PC-3 (cell line): ENCODE data around the gene NTRK2. TPM values are rescaled to one million over a fixed set of nuclear protein-coding genes. Genes with fewer than 3 reads are reported as not detected.

ENCODE experiments used
- ATAC-seq: fragments of 200-7000 bp; cut with Tn5 transposase; 2 replicates; pipeline ENCODE4 v1.9.1; 2020; ENCODE audit warnings: mild to moderate bottlenecking, moderate library complexity
- BruUV-seq: library from RNA; stranded (reverse); fragments of 400-500 nt; replicated peaks from 2 replicates; lab custom pipeline; 2021; lab: Mats Ljungman, UMichigan
- CTCF ChIA-PET: fragments of 300-600 bp; sonication (Branson Sonifier 250); formaldehyde crosslinking; loops from one replicate; lab custom pipeline; 2022; ENCODE audit warnings: antibody characterized with exemption; lab: Charles Lee
- POLR2A ChIA-PET: fragments of 300-600 bp; sonication (Branson Sonifier 250); formaldehyde crosslinking; loops from one replicate; lab custom pipeline; 2022; ENCODE audit warnings: antibody characterized with exemption; ENCODE audit not compliant: unreplicated experiment; lab: Charles Lee
- DNase-seq: peaks from one replicate; pipeline ENCODE4 v3.0.0-alpha.2; 2015
- H2AFZ ChIP-seq: fragments of 300-600 bp; sonication (generic); 2 replicates; pipeline ENCODE4 v1.6.0; 2016; ENCODE audit warnings: antibody characterized with exemption, low read length
- H3F3A ChIP-seq: fragments of 300-600 bp; sonication (generic); one replicate; pipeline ENCODE4 v1.6.0; 2017; ENCODE audit warnings: antibody characterized with exemption, low read length, control low read depth, mild to moderate bottlenecking; ENCODE audit not compliant: unreplicated experiment
- H3K27ac ChIP-seq: fragments of 300-600 bp; sonication (generic); 2 replicates; pipeline ENCODE4 v1.5.1; 2016; ENCODE audit warnings: mild to moderate bottlenecking, low read length
- H3K27me3 ChIP-seq: fragments of 300-600 bp; sonication (generic); 2 replicates; pipeline ENCODE4 v1.6.1; 2016; ENCODE audit warnings: low read length, mixed read lengths
- H3K36me3 ChIP-seq: fragments of 300-600 bp; sonication (generic); 2 replicates; pipeline ENCODE4 v1.6.1; 2016; ENCODE audit warnings: low read depth, mixed run types, low read length, mixed read lengths
- H3K4me1 ChIP-seq: fragments of 300-600 bp; sonication (generic); 2 replicates; pipeline ENCODE4 v1.5.1; 2016; ENCODE audit warnings: low read length; ENCODE audit not compliant: insufficient read depth
- H3K4me2 ChIP-seq: fragments of 300-600 bp; sonication (generic); 2 replicates; pipeline ENCODE4 v1.6.0; 2016; ENCODE audit warnings: low read length
- H3K4me3 ChIP-seq: fragments of 300-600 bp; sonication (generic); 2 replicates; pipeline ENCODE4 v1.5.1; 2016; ENCODE audit warnings: mild to moderate bottlenecking, low read length, mixed read lengths
- H3K79me2 ChIP-seq: fragments of 300-600 bp; sonication (generic); 2 replicates; pipeline ENCODE4 v1.6.1; 2017; ENCODE audit warnings: low read length, mixed read lengths
- H3K9ac ChIP-seq: fragments of 300-600 bp; sonication (generic); 2 replicates; pipeline ENCODE4 v1.6.0; 2016; ENCODE audit warnings: mild to moderate bottlenecking, low read length
- H3K9me2 ChIP-seq: fragments of 300-600 bp; sonication (generic); replicated peaks from 2 replicates; pipeline ENCODE4 v1.6.1; 2016; ENCODE audit warnings: mixed run types, low read length, mixed read lengths
- H3K9me3 ChIP-seq: fragments of 300-600 bp; sonication (generic); 2 replicates; pipeline ENCODE4 v1.6.1; 2016; ENCODE audit warnings: low read length, mixed read lengths
- H4K20me1 ChIP-seq: fragments of 300-600 bp; sonication (generic); 2 replicates; pipeline ENCODE4 v1.6.1; 2016; ENCODE audit warnings: low read length, mixed read lengths
- CTCF ChIP-seq: fragments of 300-600 bp; sonication (generic); conservative IDR thresholded peaks from 2 replicates; pipeline ENCODE4 v1.5.1; 2017; ENCODE audit warnings: antibody characterized with exemption, low read depth, mild to moderate bottlenecking, low read length
- EZH2 ChIP-seq: fragments of 300-600 bp; sonication (generic); IDR thresholded peaks from one replicate; pipeline ENCODE4 v1.6.1; 2017; ENCODE audit warnings: antibody characterized with exemption, mild to moderate bottlenecking, low read length; ENCODE audit not compliant: unreplicated experiment
- EZH2phosphoT487 ChIP-seq: fragments of 300-600 bp; sonication (generic); IDR thresholded peaks from 2 replicates; pipeline ENCODE4 v1.6.1; 2018; ENCODE audit warnings: mild to moderate bottlenecking, antibody characterized with exemption, low read length, borderline replicate concordance
- intact Hi-C: fragments of 100-400 bp; cut with micrococcal nuclease; formaldehyde crosslinking; loops from 2 replicates; pipeline ENCODE4 v1.9.0; 2023
- total RNA-seq: library from RNA; depleted of rRNA; stranded (reverse); fragments of >200 nt; gene quantifications from 2 replicates; pipeline ENCODE4 v1.2.3, GENCODE V29; 2014

The NTRK2 gene
- total RNA-seq, 1 experiment from 2014 or later, result not detected

- no peak overlapping the region for H2AFZ ChIP-seq
- intact Hi-C loops, result no loop called here
- no peak overlapping the region for H3K27ac ChIP-seq
- ChIA-PET CTCF (no interaction called here), POLR2A (no interaction called here)
- no peaks in the 10 kb centered on the region for H4K20me1 ChIP-seq
- ATAC-seq, result no peak
- H3K4me1 ChIP-seq, result no peaks in the 10 kb centered on the region
- no peak for DNase-seq
- no peaks in the 10 kb centered on the region for H3K79me2 ChIP-seq
- H3K9ac ChIP-seq, result no peak overlapping the region
- H3K4me3 ChIP-seq, result no peak overlapping the region
- H3K9me2 ChIP-seq, result no peaks in the 10 kb centered on the region
- BruUV-seq, result no TSS peak
- H3K4me2 ChIP-seq, result no peak overlapping the region
- no peaks in the 10 kb centered on the region for H3F3A ChIP-seq
- H3K27me3 ChIP-seq, result no peaks in the 10 kb centered on the region
- no peaks in the 10 kb centered on the region for H3K36me3 ChIP-seq
- TF ChIP-seq EZH2 (no peak), EZH2phosphoT487 (no peak), CTCF (no peak)
- no peaks in the 10 kb centered on the region for H3K9me3 ChIP-seq
These were observed 126.9 kb downstream of the NTRK2 start for GRCh38 chr9:84796404-84796803.

DNA sequence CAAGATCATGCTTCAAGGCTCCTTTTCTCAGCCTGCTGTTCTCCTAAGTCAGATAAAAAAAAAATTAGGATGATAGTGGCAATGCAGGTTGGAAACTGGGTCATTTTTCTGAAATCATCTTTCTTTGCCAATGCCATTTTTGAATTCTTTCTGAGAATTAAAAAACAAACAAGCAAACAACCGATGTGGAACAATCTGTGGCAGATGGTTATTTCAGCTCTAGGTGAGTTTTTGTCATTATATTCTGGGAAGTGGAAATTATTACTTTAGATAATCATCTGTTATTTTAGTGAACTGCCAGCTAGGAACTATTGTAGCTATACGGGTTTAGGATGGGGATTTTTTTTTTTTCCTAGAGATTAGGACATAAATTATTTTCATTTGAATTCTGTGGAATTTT lies 129.7 kb downstream of the NTRK2 start:
- BruUV-seq, result no TSS peak

More for the DNA sequence above, 129.7 kb downstream of the NTRK2 start:
- no peak overlapping the region for H3K27ac ChIP-seq
- CTCF ChIA-PET, result no interaction called here
- H3K4me3 ChIP-seq, result no peak overlapping the region
- POLR2A ChIA-PET, result no interaction called here
- H3K27me3 ChIP-seq, result no peaks in the 10 kb centered on the region
- no peak overlapping the region for H3K9ac ChIP-seq
- H3K9me2 ChIP-seq, result no peaks in the 10 kb centered on the region
- no peaks in the 10 kb centered on the region for H4K20me1 ChIP-seq
- no peaks in the 10 kb centered on the region for H3K4me1 ChIP-seq
- no peak for ATAC-seq
- H3K36me3 ChIP-seq, result no peaks in the 10 kb centered on the region
- TF ChIP-seq EZH2, result no peak
- TF ChIP-seq EZH2phosphoT487, result no peak
- TF ChIP-seq CTCF, result no peak
- H3K79me2 ChIP-seq, result no peaks in the 10 kb centered on the region
- intact Hi-C loops, result no loop called here
- H3F3A ChIP-seq, result no peaks in the 10 kb centered on the region
- H3K9me3 ChIP-seq, result no peaks in the 10 kb centered on the region
- no peak overlapping the region for H3K4me2 ChIP-seq
- DNase-seq, result no peak
- H2AFZ ChIP-seq, result no peak overlapping the region
